Non-pigmented ciliary epithelial cell (primary cell): Measurements from ENCODE around the gene SSR4.

Experiments
- DNase-seq: peaks from one replicate; pipeline ENCODE4 v3.0.0-alpha.2; 2010; ENCODE audit warnings: low read depth

The SSR4 gene

GRCh38 chrX:153780678-153781427 is 13.6 kb upstream of the SSR4 start, which contains the start of gene SRPK3:
Gene SRPK3 (plus strand): TSS chrX:153781041. CDS start chrX:153781087, 46 bp downstream.
- DNase-seq = no peak

- no peak for DNase-seq
Observed at GRCh38 chrX:153781428-153782047, 12.9 kb upstream of the SSR4 start.

- DNase-seq = no peak
Observed at GRCh38 chrX:153782313-153782712, 12.2 kb upstream of the SSR4 start.

- DNase-seq = no peak
Observed at GRCh38 chrX:153782871-153783270, 11.6 kb upstream of the SSR4 start.

GRCh38 chrX:153783378-153784013 is 11.0 kb upstream of the SSR4 start:
- DNase-seq = no peak

GRCh38 chrX:153784325-153784967 is 10.0 kb upstream of the SSR4 start:
- no peak for DNase-seq

- DNase-seq = no peak
Observed at GRCh38 chrX:153786669-153787068, 7.8 kb upstream of the SSR4 start.

GRCh38 chrX:153789654-153790053 is 4.8 kb upstream of the SSR4 start:
- no peak for DNase-seq

- DNase-seq = no peak
Observed at GRCh38 chrX:153791104-153791852, 3.2 kb upstream of the SSR4 start.

- no peak for DNase-seq
Observed at GRCh38 chrX:153792368-153792767, 2.1 kb upstream of the SSR4 start.

- DNase-seq = no peak
Observed at GRCh38 chrX:153793291-153793690, 1.2 kb upstream of the SSR4 start.

- no peak for DNase-seq
Observed at GRCh38 chrX:153794897-153795816, 689 bp downstream of the SSR4 start.

- DNase-seq = no peak
Observed at GRCh38 chrX:153797415-153798015, 3.0 kb downstream of the SSR4 start.

GRCh38 chrX:153799326-153799725 is 4.9 kb downstream of the SSR4 start:
- no peak for DNase-seq

GRCh38 chrX:153800177-153800722 is 5.8 kb downstream of the SSR4 start:
- DNase-seq = no peak

GRCh38 chrX:153800746-153801145 is 6.3 kb downstream of the SSR4 start:
- no peak for DNase-seq

GRCh38 chrX:153801669-153802068 is 7.2 kb downstream of the SSR4 start:
- no peak for DNase-seq

GRCh38 chrX:153802513-153803045 is 8.1 kb downstream of the SSR4 start:
- no peak for DNase-seq

GRCh38 chrX:153803211-153804099 is 9.0 kb downstream of the SSR4 start:
- no peak for DNase-seq
